Activated CD8-positive, alpha-beta memory T cell treated with anti-CD3 and anti-CD28 coated beads, Interleukin-2, amount 50 U/mL, for 1 hour (primary cell): ENCODE data around the gene ZBTB37.
"Not testable (repeated sequence)": the region's sequence is repeated elsewhere in the genome, so short reads cannot be mapped to it uniquely, and the experiment has no call there.

Experiments used
- DNase-seq: peaks from one replicate; pipeline ENCODE4 v3.0.0-alpha.2; 2020; ENCODE audit errors: extremely low read depth

ZBTB37 gene, protein sequence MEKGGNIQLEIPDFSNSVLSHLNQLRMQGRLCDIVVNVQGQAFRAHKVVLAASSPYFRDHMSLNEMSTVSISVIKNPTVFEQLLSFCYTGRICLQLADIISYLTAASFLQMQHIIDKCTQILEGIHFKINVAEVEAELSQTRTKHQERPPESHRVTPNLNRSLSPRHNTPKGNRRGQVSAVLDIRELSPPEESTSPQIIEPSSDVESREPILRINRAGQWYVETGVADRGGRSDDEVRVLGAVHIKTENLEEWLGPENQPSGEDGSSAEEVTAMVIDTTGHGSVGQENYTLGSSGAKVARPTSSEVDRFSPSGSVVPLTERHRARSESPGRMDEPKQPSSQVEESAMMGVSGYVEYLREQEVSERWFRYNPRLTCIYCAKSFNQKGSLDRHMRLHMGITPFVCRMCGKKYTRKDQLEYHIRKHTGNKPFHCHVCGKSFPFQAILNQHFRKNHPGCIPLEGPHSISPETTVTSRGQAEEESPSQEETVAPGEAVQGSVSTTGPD

DNA sequence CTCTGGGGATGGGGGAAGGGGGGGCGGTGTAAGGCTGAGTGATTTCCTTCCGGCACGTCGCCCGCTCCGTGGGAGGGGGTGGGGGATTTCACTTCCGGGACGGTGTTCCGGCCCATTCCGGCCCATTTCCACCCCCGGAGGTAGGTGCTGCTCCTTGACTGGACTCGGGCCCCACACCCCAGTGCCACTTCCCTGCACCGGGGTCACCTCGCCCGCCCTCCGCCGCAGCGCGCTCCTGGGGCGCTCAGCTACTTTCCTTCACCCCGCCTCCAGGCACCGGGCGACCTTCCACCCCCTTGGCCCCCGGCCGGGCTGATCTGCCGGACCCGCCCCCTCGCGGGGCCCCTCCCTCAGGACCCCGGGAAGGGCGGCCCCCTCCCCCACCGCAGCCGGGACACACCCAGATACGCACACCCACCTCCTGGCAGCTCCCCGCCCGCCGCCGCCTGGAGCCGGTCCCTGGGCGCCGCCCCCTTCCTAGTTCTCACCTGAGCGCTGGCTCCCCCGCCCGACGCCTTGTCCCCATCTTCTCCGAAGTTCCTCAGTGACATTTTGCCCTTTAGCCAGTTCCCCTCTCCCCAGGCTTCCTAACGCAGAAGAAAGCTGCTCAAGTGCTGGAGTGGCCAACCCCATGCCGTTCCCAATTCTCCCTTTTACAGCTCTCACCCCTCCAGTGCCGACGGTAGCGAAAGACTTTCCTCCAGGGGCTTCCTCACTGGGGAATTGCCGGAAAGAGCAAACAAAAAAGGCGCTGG is at the start of gene ZBTB37:
Gene ZBTB37 (plus strand): TSS at position 115 of the 755 bp plus-strand sequence. CDS start 1,846 bp downstream, outside the sequence.
- peak; percentile 64 for DNase-seq

DNA sequence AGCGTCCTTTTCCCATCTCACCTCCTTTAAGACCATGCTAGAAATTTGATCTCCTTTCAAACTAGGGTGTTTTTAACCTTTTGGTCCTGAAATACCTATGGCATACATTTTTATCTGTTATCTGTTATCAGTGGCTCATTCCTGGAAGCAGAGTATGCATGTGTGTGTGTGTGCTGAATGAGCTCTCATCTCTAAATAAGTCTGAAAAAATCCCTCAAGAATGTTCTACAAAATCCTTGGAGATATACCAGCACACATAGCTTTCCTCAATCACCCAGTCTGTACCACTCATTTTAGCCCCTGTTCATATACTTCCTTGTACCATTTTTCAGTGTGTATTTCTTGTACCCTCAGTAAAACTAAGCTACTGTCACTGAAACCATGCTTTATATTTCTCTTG is 49.7 kb upstream of the ZBTB37 start:
- no peak for DNase-seq

DNA sequence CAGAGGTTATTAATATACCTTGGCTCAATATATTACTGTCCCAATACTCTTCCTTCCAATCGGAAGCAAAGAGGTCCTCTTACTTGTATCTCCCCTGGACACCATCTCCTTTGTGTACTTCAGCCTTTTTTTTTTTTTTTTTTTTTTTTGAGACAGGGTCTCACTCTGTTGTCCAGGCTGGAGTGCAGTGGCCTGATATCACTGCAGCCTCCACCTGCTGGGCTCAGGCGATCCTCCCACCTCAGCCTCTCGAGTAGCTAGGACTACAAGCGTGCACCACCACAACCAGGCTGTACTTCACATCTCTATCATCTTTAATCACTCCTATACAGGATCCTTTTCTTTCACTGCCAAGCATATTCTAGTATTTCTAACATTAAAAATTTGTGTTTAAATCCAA is 46.5 kb upstream of the ZBTB37 start:
- DNase-seq, result no peak

DNA sequence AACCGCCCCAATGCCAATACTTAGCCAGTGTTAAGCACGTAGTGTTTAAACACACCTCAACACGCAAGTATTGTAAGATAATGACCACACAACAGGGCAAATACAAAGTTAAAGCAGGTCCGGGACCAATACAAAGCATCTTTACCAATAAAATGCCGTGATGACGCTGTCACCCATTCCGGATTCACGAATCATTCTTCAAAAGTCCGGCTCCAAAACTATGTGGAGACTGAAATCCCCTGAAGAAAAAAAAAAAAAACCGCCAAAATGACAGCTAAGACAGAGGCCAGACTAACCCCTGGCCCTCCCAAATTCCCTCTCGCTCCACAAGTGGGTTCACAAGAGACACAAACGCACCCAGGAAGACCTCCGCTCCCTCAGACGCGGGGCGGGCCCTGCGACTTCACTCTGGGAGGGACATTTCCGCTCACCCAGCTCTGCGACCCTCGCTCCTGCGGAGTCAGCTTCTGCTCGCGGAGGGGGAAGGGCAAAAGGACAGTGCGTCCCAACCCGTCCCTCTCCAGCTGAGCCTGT is 44.3 kb upstream of the ZBTB37 start:
- DNase-seq, result no peak

DNA sequence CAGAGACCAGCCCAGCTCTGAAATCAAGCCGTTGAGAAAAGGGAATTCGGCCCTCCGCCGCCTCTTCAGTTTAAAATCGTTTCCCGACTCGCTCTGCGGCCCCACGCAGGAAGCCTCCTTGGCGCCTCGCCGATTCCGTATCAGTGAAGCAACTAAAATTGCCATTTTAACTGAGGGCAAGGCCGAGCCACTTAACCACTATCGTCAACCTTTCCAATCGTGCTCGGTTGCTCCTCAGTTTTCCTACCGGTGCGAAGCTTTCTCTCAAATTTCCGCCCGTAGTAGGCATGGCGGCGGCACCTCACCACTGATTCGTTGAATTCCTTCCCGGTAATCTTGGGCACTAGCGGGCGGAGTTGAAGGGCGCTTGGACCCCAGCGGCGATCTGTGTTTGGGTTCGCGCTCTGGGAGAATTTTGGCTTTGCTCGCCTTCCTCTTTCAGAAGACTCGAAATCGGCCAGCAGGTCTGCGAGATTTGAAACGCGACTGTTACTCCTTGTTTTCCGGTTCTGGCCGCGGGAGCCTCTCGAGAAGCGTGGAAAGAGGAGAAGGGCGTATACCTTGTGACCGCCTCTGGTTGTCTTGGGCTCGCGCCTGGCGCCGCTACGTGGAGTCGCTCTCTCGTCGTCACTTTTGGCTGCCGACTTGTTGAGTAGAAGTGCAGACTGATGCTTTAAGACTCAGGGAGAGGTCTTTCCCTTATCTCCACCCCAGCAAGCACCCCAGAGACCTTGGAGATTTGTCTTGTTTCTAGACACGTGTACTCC is 43.7 kb upstream of the ZBTB37 start, which contains the start of the genes CENPL and DARS2:
Gene CENPL (minus strand): TSS at position 569 of the 767 bp plus-strand sequence. CDS start 13,584 bp downstream, outside the sequence.
Gene DARS2 (plus strand): TSS at position 359 of the 767 bp plus-strand sequence. CDS start 557 bp downstream, outside the sequence.
- peak; percentile 77 for DNase-seq

DNA sequence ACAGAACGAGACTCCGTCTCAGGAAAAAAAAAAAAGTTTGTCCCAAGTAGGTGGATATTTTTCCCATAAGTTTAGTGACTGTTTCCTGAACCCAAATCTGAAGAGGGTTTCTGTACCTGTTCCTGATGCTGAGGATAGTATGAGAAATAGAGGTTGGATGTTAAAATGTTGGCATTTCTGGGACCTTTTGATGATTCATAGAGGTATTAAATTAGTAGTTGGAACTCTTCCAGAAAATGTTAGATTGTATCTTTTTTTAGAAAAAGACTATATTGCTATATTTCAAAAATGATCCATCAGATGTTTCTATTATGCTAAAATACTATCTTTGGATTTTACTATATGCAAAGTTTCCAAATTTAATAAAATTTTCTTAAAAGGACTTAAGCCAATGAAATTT is 40.6 kb upstream of the ZBTB37 start:
- DNase-seq, result no peak

DNA sequence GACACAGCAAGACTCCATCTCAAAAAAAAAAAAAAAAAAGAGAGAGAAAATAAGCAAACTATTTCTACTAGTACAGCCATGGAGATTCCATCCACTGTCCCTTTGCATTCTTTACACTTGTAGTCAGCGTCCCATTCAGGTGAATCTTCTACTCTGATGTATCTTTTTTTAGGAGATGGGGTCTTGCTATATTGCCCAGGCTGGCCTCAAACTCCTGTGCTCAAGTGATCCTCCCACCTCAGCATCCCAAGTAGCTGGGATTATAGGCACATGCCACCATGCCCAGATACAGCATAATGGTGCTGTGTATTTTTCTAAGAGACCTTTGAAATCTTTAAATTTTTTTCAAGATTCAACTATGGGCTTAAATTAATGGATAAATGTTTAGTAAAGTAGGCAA is 35.4 kb upstream of the ZBTB37 start:
- no peak for DNase-seq

DNA sequence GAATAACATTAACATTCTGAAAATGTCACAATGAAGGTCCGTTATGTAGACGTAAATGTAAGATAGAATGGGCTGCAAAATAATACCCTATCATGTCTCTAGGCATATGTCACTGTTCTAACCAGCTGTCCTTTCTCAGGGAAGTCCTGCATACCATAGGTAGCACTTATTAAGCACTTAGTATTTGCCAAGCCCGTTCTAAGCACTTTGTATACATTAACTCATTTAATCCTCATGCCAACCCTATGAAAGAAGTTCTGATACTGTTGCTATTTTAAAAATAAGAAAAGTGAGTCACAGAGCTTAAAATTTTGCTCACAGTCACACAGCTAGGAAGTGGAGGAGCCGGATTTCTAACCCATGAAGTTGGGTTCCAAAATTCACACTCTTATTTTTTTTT is 16.1 kb upstream of the ZBTB37 start:
- DNase-seq, result no peak

DNA sequence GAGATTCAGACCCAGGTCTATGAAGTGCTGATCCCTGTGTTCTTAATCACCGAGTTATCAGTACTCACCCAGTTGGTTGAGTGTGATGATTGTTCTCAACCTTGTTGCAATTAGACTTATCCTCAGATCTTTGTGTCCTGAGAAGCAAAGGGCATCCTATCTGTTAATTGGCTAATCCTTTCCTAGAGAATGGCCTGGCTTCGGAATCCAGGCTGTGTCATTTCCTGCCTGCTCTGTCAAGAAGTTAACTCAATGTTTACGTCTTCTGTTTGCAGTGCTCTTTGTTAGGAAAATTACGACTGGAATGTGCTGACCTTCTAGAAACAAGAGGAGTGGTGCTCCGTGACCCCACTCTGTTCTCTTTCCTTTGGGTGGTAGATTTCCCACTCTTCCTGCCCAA is 15.1 kb upstream of the ZBTB37 start:
- DNase-seq, result no peak

DNA sequence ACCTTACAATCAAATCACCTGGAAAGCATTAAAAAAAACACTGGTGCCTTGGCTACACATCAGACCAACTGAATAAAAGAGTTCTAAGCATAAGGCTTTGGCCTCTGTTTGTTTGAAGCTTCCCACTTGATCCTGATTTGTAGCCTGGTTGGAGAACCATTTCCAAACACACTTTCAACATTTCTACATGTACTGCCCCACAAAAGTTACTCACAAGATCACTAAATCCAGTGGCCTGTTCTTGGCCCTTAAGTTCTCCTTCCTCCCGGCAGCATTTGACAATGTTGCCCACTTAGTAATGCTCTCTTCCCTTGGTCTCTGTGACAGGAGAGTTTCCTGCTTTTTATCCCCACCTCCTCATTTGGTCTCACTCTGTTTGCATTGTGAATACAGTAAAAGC is 12.2 kb upstream of the ZBTB37 start:
- DNase-seq, result no peak

DNA sequence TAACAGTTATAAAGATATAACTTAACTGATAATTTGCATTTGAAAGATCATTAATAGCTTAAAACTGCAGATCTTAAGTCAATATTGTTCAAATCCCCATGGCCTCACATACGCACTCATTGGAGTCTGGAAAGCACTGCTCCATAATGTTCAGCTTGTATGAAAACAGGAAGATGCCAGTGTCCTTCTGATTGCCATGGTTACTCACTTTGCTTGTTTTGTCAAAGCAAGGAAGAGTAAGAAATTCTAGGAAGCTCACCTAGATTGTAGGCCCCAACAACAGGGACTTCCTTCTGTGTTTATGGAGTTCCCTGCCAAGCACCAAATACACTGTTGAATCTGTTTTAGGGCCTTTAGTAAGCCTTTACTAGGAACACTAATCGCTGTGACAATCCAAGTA is 11.3 kb upstream of the ZBTB37 start:
- DNase-seq, result no peak

DNA sequence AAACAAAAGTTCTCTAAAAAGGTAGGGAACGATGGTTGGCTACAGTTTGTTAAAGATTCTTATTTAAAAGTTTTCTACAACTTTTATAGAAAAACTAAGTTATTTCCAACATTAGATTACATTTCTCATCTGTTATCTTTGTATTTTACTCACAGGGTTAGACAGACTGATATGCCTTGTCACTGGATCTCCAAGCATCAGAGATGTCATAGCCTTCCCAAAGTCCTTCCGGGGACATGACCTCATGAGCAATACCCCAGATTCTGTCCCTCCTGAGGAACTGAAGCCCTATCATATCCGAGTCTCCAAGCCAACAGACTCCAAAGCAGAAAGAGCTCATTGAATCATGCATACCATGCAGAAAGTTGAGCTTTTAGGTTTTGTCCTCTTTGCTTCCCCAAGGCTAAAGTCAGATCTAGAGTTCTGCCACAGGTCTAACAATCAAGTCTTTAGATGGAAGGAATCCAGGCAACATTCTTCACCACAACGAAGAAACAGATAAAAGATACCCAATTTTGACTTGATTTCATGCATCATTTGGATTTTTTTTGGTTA is 10.7 kb upstream of the ZBTB37 start:
- DNase-seq, result no peak

DNA sequence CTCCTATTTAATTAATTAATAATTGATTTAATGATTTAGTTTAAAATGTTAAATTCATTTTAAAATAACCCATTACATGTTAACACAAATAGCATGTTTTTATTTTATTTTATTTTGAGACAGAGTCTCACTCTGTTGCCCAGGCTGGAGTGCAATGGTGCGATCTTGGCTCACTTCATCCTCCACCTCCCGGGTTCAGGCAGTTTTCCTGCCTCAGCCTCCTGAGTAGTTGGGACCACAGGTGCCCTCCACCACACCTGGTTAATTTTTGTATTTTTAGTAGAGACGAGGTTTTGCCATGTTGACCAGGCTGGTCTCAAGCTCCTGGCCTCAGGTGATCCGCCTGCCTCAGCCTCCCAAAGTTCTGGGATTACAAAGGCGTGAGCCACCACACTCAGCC is 8.6 kb upstream of the ZBTB37 start:
- not testable (repeated sequence) for DNase-seq

DNA sequence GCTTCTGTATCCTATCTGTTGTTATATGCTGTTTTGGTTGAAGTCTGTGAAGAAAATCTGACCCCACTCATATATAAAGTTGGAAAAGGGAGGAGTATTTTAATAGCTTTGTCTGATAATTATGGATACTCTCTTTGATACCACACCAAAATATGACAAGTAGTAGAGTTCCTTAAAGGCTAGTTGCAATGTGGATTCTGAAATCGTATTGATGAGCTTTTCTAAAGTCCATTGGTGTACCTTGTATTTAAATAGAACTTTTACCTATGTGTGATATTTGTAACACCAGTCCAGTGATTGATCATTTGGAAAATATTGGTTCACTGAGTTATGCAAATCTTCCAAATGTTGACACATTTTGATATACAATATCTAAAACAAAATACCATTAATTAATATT is 8.1 kb upstream of the ZBTB37 start:
- DNase-seq, result no peak

DNA sequence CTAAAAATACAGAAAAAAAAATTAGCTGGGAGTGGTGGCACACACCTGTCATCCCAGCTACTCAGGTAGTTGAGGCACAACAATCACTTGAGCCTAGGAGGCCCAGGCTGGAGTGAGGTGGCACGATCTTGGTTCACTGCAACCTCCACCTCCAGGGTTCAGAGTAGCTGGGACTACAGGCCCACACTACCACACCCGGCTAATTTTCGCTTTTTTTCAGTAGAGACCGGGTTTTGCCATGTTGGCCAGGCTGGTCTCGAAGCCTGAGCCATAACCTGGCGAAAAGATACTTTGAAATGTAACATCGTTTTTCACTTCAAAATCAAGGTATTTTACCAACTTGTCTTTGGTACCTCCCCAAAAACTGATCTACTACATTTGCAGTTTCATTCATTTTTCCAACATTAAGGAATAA is 6.4 kb upstream of the ZBTB37 start:
- DNase-seq, result no peak

DNA sequence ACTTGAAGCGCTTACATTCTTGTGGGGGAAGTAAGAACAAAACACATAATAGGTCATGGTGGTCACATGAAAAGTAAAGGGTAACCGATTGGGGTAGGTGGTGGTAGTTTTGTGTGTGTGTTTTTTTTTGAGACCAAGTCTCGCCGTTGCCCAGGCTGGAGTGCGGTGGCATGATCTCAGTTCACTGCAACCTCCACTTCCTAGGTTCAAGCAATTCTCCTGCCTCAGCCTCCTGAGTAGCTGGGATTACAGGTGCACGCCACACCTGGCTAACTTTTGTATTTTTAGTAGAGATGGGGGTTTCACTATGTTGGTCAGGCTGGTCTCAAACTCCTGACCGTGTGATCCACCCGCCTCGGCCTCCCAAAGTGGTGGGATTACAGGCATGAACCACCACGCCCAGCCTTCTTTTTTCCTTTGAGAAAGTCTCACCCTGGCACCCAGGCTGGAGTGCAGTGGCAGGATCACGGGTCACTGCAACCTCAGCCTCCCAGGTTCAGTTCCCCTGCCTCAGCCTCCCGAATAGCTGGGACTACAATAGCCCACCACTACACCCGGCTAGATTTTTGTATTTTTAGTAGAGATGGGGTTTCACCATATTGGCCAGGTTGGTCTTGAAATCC is 5.9 kb upstream of the ZBTB37 start:
- DNase-seq, result not testable (repeated sequence)

DNA sequence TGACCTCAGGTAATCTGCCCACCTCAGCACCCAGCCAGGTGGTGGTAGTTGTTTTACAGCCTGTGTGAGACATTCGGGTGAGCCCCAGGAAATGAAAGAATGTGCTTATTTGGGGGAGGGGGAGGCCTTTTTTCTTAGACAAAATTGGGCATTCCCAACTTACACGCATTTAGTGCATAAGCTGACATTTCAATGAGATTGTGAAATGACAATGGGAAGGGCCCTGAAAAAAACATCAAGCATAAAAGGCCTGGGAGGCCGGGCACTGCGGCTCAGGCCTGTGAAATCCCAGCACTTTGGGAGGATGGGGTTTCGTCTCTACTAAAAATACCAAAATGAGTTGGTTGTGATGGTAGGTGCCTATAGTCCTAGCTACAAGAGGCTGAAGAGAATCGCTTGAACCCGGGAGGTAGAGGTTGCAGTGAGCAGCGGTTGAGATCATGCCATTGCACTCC is 5.4 kb upstream of the ZBTB37 start:
- DNase-seq, result no peak

DNA sequence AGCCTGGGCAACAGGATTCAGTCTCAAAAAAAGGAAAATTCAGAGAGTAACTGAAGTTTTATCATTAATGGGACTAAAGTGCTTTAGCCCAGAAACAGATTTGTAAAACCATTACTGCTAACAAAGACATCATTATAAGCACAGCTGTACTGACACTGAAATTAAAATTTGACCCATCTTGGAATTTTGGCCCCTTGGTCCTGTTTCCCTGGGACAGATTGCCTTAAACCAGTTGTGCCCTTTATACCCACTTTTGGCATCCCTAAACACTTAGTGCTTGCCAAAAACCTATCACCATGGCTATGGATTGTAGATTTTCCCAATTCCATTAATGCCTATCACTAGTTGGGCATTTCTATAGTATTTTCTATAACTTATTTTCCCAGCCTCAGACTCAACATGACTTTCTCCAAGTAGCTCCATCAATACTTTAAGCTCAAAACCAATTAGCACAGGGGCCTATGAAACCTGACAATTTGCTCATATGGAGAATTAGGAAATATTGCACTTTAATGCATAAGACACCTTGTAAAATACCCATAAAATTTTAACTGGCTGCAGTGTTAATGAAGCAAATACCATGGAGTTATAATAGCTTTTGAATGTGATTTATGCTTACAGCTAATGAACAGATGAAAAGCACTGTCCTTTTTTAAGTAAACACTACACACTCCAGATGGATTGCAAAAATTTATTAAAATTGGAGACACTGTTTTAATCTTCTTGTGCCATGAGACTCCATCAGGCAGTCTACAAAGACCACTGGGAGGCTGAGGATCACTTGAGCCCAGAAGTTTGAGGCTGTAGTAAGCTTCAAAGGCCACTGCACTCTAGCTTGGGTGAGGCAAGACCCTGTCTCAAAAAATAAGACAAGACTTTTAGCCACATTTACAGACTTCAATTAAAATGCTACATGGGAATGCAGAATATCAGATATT is 4.7 kb upstream of the ZBTB37 start:
- no peak for DNase-seq

DNA sequence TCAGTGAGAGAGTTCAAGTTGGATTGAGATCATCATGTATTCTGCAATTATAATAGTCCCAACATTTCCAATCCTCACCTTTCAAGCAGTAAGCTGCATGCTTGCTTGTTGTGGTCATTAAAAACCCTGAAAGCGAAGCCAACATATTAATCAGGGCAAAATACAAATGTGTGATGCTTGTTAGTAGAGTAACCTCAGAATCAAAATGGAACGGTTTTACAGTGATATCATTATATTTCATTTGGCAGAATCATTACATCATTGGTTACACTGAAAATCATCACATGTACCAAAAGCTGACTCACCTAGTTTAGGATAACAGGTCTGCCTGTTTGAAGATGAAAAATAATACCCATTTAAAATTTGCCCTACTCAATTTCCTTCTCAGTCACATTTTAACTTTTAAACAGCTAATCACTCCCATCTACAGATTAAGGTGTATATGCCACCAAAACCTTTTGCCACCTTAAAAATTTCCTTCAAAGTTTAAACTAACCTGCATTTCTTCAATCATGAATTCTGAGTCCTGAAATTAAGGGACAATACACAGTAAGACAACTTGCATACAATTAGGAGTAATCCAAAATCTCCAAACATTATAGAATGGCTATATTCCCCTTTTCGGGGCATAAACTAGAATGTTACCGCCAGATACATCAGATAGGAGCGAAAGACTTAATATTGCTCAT is 3.9 kb upstream of the ZBTB37 start:
- no peak for DNase-seq
